ENCODE results near the gene KIDINS220.

The KIDINS220 gene

DNA sequence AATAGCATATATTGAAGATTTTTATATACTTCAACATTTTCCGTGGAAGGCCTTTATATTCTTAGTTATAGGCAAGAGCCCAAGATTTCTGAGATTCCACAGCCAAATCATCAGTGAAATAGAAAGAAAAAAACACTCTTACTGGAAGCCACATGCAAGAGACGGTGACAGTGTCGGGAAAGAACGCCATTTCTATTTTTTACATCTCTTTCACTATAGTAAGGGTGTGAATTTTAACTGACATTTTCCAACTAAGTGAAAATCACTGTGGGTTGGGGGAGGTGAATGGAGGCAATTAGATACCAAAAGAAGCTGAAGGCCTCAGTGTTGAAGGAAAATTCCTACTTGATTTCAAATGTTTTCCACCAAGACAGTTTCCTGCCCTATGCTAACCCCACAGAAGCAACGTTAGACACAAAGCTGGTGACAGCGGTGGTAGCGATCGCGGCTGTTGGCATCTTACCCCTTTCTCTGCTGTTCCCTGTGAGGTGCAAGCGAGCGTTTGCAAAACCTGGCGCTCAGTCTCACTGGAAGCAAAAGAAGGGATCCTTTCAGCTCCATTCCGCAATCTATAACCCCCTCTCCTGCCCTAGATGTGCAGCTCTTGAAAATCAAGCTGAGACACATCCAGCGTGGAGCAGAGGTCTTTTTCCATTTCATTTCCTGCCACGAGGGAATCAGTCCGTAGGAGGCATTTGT, 135.6 kb downstream of the KIDINS220 start:
- H3K9me3 ChIP-seq (ENCODE audit: control insufficient read depth, insufficient read depth, low read length): no peaks in the 10 kb centered on the region
- H3K27me3 ChIP-seq (ENCODE audit: control insufficient read depth, insufficient read depth, low read length): peaks cover 5% of the 10 kb centered on the region
- H3K4me3 ChIP-seq (ENCODE audit: low read depth, low read length): no peak overlapping the region
- no peaks in the 10 kb centered on the region for H3K4me1 ChIP-seq (ENCODE audit: control insufficient read depth, insufficient read depth, low read length)
- no peak overlapping the region for H3K9ac ChIP-seq (ENCODE audit: low read depth, low read length)
- H3K36me3 ChIP-seq (ENCODE audit: control insufficient read depth, insufficient read depth, low read length): no peaks in the 10 kb centered on the region

DNA sequence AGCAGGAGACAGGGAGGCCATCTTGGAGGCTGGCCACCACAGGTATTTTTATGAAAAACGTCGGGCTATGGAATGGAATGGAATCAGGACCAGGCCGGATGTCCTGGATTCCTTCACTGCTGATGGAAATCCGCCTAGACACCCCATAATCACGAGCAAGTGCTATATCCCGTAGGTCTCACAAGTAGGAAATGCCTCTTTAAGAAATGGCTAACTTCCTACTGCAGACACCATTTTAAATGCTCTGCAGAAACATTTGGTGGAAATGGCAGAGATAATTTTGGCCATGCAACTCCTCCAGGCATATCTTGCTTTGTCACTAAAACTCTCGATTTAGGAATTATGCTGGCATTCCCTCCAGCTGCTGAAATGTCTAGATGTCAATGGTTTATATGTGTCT, 137.6 kb downstream of the KIDINS220 start:
- H3K36me3 ChIP-seq (ENCODE audit: control insufficient read depth, insufficient read depth, low read length): no peaks in the 10 kb centered on the region
- no peaks in the 10 kb centered on the region for H3K9me3 ChIP-seq (ENCODE audit: control insufficient read depth, insufficient read depth, low read length)
- no peak overlapping the region for H3K9ac ChIP-seq (ENCODE audit: low read depth, low read length)
- H3K4me1 ChIP-seq (ENCODE audit: control insufficient read depth, insufficient read depth, low read length): no peaks in the 10 kb centered on the region
- no peak overlapping the region for H3K4me3 ChIP-seq (ENCODE audit: low read depth, low read length)
- H3K27me3 ChIP-seq (ENCODE audit: control insufficient read depth, insufficient read depth, low read length): peaks cover 5% of the 10 kb centered on the region

DNA sequence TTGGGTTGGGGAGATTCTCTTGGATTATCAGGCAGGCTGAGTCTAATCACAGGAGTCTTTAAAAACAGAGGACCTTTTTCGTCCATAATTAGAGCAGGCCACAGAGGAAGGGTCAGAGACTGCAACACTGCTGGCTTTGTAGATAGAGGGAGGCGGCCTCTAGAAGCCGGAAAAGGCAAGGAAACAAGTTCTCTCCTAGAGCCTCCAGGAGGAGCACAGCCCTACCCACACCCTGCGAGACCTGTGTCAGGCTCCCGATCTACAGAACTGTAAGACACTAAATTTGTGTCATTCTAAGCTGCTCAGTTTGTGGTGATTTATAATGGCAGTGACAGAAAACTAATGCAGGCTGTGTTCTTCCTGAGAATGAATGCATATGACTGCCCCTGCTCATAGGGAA, 140.2 kb downstream of the KIDINS220 start:
- H3K9me3 ChIP-seq (ENCODE audit: control insufficient read depth, insufficient read depth, low read length): no peaks in the 10 kb centered on the region
- no peaks in the 10 kb centered on the region for H3K36me3 ChIP-seq (ENCODE audit: control insufficient read depth, insufficient read depth, low read length)
- peaks cover 4% of the 10 kb centered on the region for H3K4me1 ChIP-seq (ENCODE audit: control insufficient read depth, insufficient read depth, low read length)
- no peak overlapping the region for H3K4me3 ChIP-seq (ENCODE audit: low read depth, low read length)
- peaks cover 9% of the 10 kb centered on the region for H3K27me3 ChIP-seq (ENCODE audit: control insufficient read depth, insufficient read depth, low read length)
- no peak overlapping the region for H3K9ac ChIP-seq (ENCODE audit: low read depth, low read length)

DNA sequence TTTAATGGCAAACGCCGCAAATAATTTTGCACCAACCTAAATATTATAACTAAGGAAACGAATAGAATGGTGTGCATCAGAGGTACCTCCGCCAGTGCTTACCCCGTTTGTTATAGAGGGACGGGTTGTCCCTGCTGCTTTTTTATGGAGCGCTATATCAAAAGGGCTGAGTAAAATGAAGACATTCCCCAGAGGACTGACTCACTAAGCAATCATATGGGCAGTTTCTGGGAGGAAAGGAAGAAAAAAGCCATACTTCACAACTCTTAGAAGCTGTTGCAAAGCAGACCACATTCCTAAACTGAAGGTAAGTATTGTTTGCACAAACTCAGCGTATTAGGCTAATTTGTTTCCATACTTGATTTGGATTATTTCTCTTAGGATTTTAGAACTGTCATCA, 142.7 kb downstream of the KIDINS220 start:
- Histone ChIP-seq H3K36me3 (ENCODE audit: control insufficient read depth, insufficient read depth, low read length) (no peaks in the 10 kb centered on the region), H3K4me1 (ENCODE audit: control insufficient read depth, insufficient read depth, low read length) (peaks cover 4% of the 10 kb centered on the region), H3K4me3 (ENCODE audit: low read depth, low read length) (no peak overlapping the region), H3K27me3 (ENCODE audit: control insufficient read depth, insufficient read depth, low read length) (peaks cover 7% of the 10 kb centered on the region), H3K9ac (ENCODE audit: low read depth, low read length) (no peak overlapping the region), H3K9me3 (ENCODE audit: control insufficient read depth, insufficient read depth, low read length) (no peaks in the 10 kb centered on the region)

DNA sequence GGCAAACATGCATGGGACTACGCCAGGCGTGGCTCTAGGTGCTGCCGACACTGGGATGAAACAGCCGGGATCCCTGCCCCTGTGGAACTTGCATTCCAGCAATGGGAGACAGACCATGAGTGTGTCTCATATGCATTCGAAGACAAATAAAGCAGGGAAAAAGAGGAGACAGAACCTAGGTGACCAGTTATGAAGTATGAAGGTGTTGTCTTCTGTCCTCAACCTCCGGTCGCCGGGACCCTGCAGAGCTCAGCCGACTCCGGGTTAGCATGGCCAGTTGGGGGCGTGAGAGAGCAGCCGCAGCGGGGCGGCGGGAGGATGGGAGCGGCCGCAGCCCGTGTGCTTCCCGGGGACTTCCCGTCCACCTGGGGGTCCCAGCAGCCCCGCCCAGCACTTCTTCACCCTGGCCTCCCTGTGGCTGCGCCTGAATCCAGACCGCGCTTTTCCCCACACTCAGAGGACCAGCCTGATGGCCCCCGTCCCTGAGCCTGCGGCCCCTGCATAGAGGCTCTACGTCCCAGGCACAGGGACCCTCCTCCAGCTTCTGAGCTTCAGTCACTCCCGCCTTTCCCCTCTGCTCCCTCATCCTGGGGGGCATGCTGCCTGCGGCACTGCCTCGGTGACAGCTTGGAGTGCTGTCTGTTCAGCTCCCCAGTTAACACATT, 144.1 kb downstream of the KIDINS220 start:
- Histone ChIP-seq H3K9me3 (ENCODE audit: control insufficient read depth, insufficient read depth, low read length) (no peaks in the 10 kb centered on the region), H3K36me3 (ENCODE audit: control insufficient read depth, insufficient read depth, low read length) (no peaks in the 10 kb centered on the region), H3K4me1 (ENCODE audit: control insufficient read depth, insufficient read depth, low read length) (peaks cover 4% of the 10 kb centered on the region), H3K9ac (ENCODE audit: low read depth, low read length) (no peak overlapping the region), H3K4me3 (ENCODE audit: low read depth, low read length) (peak overlapping the region; percentile 37), H3K27me3 (ENCODE audit: control insufficient read depth, insufficient read depth, low read length) (peaks cover 7% of the 10 kb centered on the region)

GRCh38 chr2:8692783-8693156, 144.6 kb downstream of the KIDINS220 start:
- Histone ChIP-seq H3K27me3 (ENCODE audit: control insufficient read depth, insufficient read depth, low read length) (peaks cover 7% of the 10 kb centered on the region), H3K36me3 (ENCODE audit: control insufficient read depth, insufficient read depth, low read length) (no peaks in the 10 kb centered on the region), H3K4me3 (ENCODE audit: low read depth, low read length) (peak overlapping the region; percentile 37), H3K9me3 (ENCODE audit: control insufficient read depth, insufficient read depth, low read length) (no peaks in the 10 kb centered on the region), H3K9ac (ENCODE audit: low read depth, low read length) (no peak overlapping the region), H3K4me1 (ENCODE audit: control insufficient read depth, insufficient read depth, low read length) (peaks cover 4% of the 10 kb centered on the region)

- Histone ChIP-seq H3K9ac (ENCODE audit: low read depth, low read length) (no peak overlapping the region), H3K4me1 (ENCODE audit: control insufficient read depth, insufficient read depth, low read length) (peaks cover 4% of the 10 kb centered on the region), H3K9me3 (ENCODE audit: control insufficient read depth, insufficient read depth, low read length) (no peaks in the 10 kb centered on the region), H3K36me3 (ENCODE audit: control insufficient read depth, insufficient read depth, low read length) (no peaks in the 10 kb centered on the region), H3K27me3 (ENCODE audit: control insufficient read depth, insufficient read depth, low read length) (peaks cover 5% of the 10 kb centered on the region), H3K4me3 (ENCODE audit: low read depth, low read length) (no peak overlapping the region)
Observed at GRCh38 chr2:8691859-8692437, 145.5 kb downstream of the KIDINS220 start.

DNA sequence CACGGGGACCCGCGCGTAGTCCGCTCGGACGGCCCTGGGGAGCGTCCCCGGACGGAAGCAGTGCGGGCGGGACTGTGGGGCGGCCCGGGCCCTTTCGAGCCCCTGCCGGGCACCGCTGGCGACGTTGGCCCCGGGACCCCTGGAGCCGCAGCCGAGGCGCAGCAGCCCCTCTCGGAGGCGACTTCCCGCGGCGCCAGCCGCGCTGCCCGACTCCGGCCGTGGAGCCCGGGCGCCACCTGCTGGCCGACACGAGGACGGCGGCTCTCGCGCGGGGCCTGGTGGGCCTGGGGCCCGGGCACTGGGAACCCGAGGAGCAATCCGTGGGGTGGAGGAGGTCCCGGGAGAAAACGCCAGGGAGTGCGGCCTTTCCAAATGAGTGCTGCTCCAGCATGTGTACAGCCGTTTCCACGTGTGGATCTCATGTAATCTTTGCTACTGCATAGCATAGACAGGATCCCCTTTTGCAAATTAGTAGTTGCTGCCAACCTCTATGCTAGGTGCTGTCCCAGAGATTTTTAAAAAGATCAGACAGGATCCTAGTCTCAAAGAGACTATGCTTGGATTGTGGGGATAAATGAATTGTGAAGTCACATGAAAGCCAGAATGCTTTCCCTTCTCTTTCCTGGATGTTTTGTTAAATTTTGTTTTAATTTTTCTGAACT, 151.6 kb downstream of the KIDINS220 start:
- no peaks in the 10 kb centered on the region for H3K36me3 ChIP-seq (ENCODE audit: control insufficient read depth, insufficient read depth, low read length)
- H3K9ac ChIP-seq (ENCODE audit: low read depth, low read length): no peak overlapping the region
- peaks cover 6% of the 10 kb centered on the region for H3K4me1 ChIP-seq (ENCODE audit: control insufficient read depth, insufficient read depth, low read length)
- H3K4me3 ChIP-seq (ENCODE audit: low read depth, low read length): peak overlapping the region; percentile 52
- H3K9me3 ChIP-seq (ENCODE audit: control insufficient read depth, insufficient read depth, low read length): no peaks in the 10 kb centered on the region
- H3K27me3 ChIP-seq (ENCODE audit: control insufficient read depth, insufficient read depth, low read length): peaks cover 26% of the 10 kb centered on the region

GRCh38 chr2:8684878-8685696, 152.3 kb downstream of the KIDINS220 start:
- H3K27me3 ChIP-seq (ENCODE audit: control insufficient read depth, insufficient read depth, low read length): peaks cover 30% of the 10 kb centered on the region
- H3K9me3 ChIP-seq (ENCODE audit: control insufficient read depth, insufficient read depth, low read length): no peaks in the 10 kb centered on the region
- H3K36me3 ChIP-seq (ENCODE audit: control insufficient read depth, insufficient read depth, low read length): no peaks in the 10 kb centered on the region
- H3K4me3 ChIP-seq (ENCODE audit: low read depth, low read length): peak overlapping the region; percentile 52
- peaks cover 9% of the 10 kb centered on the region for H3K4me1 ChIP-seq (ENCODE audit: control insufficient read depth, insufficient read depth, low read length)
- H3K9ac ChIP-seq (ENCODE audit: low read depth, low read length): no peak overlapping the region

DNA sequence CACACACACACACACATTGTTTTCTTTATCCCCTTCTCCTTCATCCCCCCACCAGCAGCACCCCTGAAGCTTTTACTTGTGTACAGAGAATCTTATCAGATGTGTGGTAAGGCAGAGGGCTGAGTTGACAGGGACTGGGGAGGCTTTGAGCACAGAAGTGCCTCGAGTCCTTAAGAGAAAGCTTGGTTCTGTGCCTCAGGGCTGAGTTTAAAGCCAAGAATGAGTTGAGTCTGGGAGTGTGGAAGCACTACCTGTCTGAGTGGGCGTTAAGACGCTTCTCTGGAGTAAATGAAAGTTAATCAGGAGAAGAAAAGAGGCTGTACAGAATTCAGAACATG, 152.9 kb downstream of the KIDINS220 start:
- Histone ChIP-seq H3K4me1 (ENCODE audit: control insufficient read depth, insufficient read depth, low read length) (peaks cover 15% of the 10 kb centered on the region), H3K36me3 (ENCODE audit: control insufficient read depth, insufficient read depth, low read length) (no peaks in the 10 kb centered on the region), H3K4me3 (ENCODE audit: low read depth, low read length) (peak overlapping the region; percentile 52), H3K9ac (ENCODE audit: low read depth, low read length) (no peak overlapping the region), H3K27me3 (ENCODE audit: control insufficient read depth, insufficient read depth, low read length) (peaks cover 35% of the 10 kb centered on the region), H3K9me3 (ENCODE audit: control insufficient read depth, insufficient read depth, low read length) (no peaks in the 10 kb centered on the region)
